ENCODE results near the gene DNAH8. TPM values are rescaled to one million over a fixed set of nuclear protein-coding genes. Genes with fewer than 3 reads are reported as not detected.

Gene DNAH8
- total RNA-seq, 1 experiment from 2014 or later, result not detected

GRCh38 chr6:38906582-38906981 is 191.5 kb downstream of the DNAH8 start:
- Histone ChIP-seq H3K4me3 (replicated peaks in 1 of 2; ENCODE audit: low read depth in 1 of 2, low read length in 2 of 2) (no peak overlapping the region), H3K9me3 (ENCODE audit: control insufficient read depth in 1 of 2, insufficient read depth in 1 of 2, low read depth in 1 of 2, low read length in 2 of 2) (no peaks in the 10 kb centered on the region), H3K36me3 (ENCODE audit: control insufficient read depth in 1 of 2, insufficient read depth in 2 of 2, low read length in 2 of 2) (no peaks in the 10 kb centered on the region), H3K27ac (ENCODE audit: low read depth, low read length) (no peak overlapping the region), H3K4me1 (ENCODE audit: control insufficient read depth in 1 of 2, insufficient read depth in 2 of 2, low read length in 2 of 2) (no peaks in the 10 kb centered on the region), H3K27me3 (ENCODE audit: insufficient read depth, low read length) (peaks cover 54% of the 10 kb centered on the region), H4K20me1 (ENCODE audit: insufficient read depth) (no peaks in the 10 kb centered on the region), H2AFZ (ENCODE audit: low read depth, low read length, poor library complexity, severe bottlenecking) (no peak overlapping the region), H3K79me2 (ENCODE audit: insufficient read depth, low read length) (no peaks in the 10 kb centered on the region), H3K9me2 (ENCODE audit: insufficient read depth) (no peaks in the 10 kb centered on the region), H3K9ac (ENCODE audit: low read length) (no peak overlapping the region), H3K4me2 (ENCODE audit: low read length) (no peak overlapping the region)
- ATAC-seq (no peak), DNase-seq (ENCODE audit: low read depth, low spot score) (no peak)
- CTCF ChIA-PET, result no interaction called here
- RAD21 ChIA-PET (ENCODE audit: low non-redundant PET in 1 of 2, low total read pairs in 2 of 2, uncharacterized antibody in 2 of 2, unreplicated experiment in 2 of 2), result no interaction called here
- POLR2A ChIA-PET, result no interaction called here
- TF ChIP-seq YY1 (IDR thresholded peaks at IDR 0.05; ENCODE audit: extremely low read depth, insufficient replicate concordance, low read depth, low read length) (no peak), JUND (IDR thresholded peaks at IDR 0.05) (no peak), CTCF (IDR thresholded peaks at IDR 0.05 in 2 of 3, conservative IDR thresholded peaks at IDR 0.05 in 1 of 3; ENCODE audit: borderline replicate concordance in 1 of 3, insufficient read depth in 1 of 3, low read depth in 2 of 3, low read length in 2 of 3) (no peak), ZNF274 (IDR thresholded peaks at IDR 0.05; ENCODE audit: low read depth, low read length) (no peak), MAX (IDR thresholded peaks at IDR 0.05) (no peak), EZH2phosphoT487 (IDR thresholded peaks at IDR 0.05; ENCODE audit: borderline replicate concordance) (no peak), SIN3A (IDR thresholded peaks at IDR 0.05; ENCODE audit: low read depth) (no peak), SP1 (IDR thresholded peaks at IDR 0.05; ENCODE audit: low read depth) (no peak), REST (IDR thresholded peaks at IDR 0.05; ENCODE audit: low read depth) (no peak), EZH2 (IDR thresholded peaks at IDR 0.05) (no peak), ZBTB33 (IDR thresholded peaks at IDR 0.05; ENCODE audit: extremely low read depth, insufficient replicate concordance, low read length) (no peak), SRF (IDR thresholded peaks at IDR 0.05; ENCODE audit: low read depth) (no peak), ATF3 (IDR thresholded peaks at IDR 0.05) (no peak), CEBPB (IDR thresholded peaks at IDR 0.05; ENCODE audit: low read depth) (no peak), ELF1 (IDR thresholded peaks at IDR 0.05; ENCODE audit: borderline replicate concordance, low read depth) (no peak), RAD21 (IDR thresholded peaks at IDR 0.05; ENCODE audit: low read depth) (no peak), TCF7L2 (IDR thresholded peaks at IDR 0.05; ENCODE audit: borderline replicate concordance, extremely low read depth, insufficient read depth, insufficient read length) (no peak), CBX3 (IDR thresholded peaks at IDR 0.05; ENCODE audit: low read depth) (no peak), ZFX (IDR thresholded peaks at IDR 0.05) (no peak)
- intact Hi-C loops (cut with micrococcal nuclease), result no loop called here
- no TSS peak for BruUV-seq (replicated peaks)
